Stimulated activated memory B cell treated with anti-CD40 and anti-IgM and Interleukin-4, amounts not matched to agents 10 μg/mL and 1 μg/mL and 100 μg/mL, for 72 hours (primary cell): Measurements from ENCODE around the gene JAKMIP1.

Experiments used
- ATAC-seq: fragments of 150-1000 bp; cut with Tn5 transposase; 2 replicates; pipeline ENCODE4 v1.10.0; 2021
- H3K27ac Mint-ChIP-seq: one replicate; pipeline ENCODE4 v1.8.0; 2022; ENCODE audit warnings: mild to moderate bottlenecking, mixed read lengths
- H3K27me3 Mint-ChIP-seq: one replicate; pipeline ENCODE4 v1.8.0; 2022; ENCODE audit warnings: mixed read lengths
- H3K36me3 Mint-ChIP-seq: one replicate; pipeline ENCODE4 v1.8.0; 2022; ENCODE audit warnings: mixed read lengths
- H3K4me1 Mint-ChIP-seq: one replicate; pipeline ENCODE4 v1.8.0; 2022; ENCODE audit warnings: mixed read lengths
- H3K4me3 Mint-ChIP-seq: one replicate; pipeline ENCODE4 v1.8.0; 2022; ENCODE audit warnings: mild to moderate bottlenecking, moderate library complexity, mixed read lengths
- H3K9me3 Mint-ChIP-seq: one replicate; pipeline ENCODE4 v1.8.0; 2022; ENCODE audit warnings: mixed read lengths

The JAKMIP1 gene

GRCh38 chr4:6116696-6117285 is 83.6 kb downstream of the JAKMIP1 start:
- peaks cover 7% of the 10 kb centered on the region for H3K27me3 Mint-ChIP-seq
- H3K4me3 Mint-ChIP-seq: no peak overlapping the region
- no peaks in the 10 kb centered on the region for H3K4me1 Mint-ChIP-seq
- no peak for ATAC-seq
- no peaks in the 10 kb centered on the region for H3K9me3 Mint-ChIP-seq
- no peak overlapping the region for H3K27ac Mint-ChIP-seq
- no peaks in the 10 kb centered on the region for H3K36me3 Mint-ChIP-seq

DNA sequence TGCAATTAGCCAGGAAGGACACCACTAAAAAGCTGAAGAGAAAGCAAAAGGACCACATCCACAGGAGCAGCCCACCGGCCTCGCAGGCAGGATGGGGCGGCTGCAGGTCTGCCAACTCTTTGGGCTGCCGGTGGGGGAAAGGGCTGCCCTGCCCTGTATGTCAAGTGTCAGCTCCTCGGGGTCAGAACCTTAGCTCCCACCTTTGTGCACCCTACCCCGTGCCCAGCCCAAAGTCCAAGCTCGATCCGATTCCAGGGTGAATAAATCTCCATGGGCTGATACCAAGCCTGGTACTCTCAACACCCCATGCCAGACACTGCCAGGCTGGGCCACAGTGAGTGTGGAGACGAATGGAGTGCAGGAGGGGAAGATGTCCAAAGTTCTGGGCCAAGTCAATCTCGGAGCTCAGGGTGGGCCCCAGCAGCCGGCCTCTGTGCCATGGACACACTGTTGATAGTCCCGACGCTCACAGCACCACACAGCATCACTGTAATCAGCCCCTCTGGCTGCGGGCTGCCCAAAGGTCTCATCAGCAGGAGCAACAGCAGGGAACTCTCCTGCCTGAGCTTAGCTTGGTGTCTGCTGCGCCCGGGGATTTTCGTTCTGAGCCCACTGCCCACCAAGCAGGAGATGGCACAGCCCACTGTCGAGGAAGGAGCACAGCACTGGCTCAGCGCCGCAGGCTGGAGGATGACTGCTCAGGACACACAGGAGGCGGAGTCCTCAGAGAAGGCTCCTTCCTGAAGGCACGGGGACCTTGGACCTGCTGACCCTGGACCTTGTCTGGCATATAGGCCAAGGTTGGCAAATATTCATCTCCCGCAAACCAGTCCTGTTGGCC is 84.4 kb downstream of the JAKMIP1 start:
- H3K36me3 Mint-ChIP-seq: no peaks in the 10 kb centered on the region
- H3K27me3 Mint-ChIP-seq: peaks cover 7% of the 10 kb centered on the region
- no peaks in the 10 kb centered on the region for H3K4me1 Mint-ChIP-seq
- H3K4me3 Mint-ChIP-seq: no peak overlapping the region
- H3K9me3 Mint-ChIP-seq: no peaks in the 10 kb centered on the region
- no peak overlapping the region for H3K27ac Mint-ChIP-seq
- ATAC-seq: no peak

DNA sequence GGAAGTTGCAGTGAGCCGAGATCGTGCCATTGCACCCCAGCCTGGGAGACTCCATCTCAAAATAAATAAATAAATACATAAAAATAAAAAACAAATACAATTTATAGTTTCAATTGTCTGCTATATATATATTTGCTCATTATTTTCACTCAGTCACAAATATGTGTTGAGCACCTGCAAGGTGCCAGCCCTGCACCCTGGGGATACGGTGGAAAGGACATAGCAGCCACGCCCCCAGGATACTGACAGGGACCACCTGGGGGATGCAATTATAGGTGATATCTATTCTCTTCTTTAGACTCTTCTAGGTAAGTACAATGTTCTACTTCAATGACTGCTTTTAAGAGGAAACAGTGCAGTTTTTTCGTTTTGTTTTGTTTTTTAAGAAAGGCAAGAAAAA is 85.0 kb downstream of the JAKMIP1 start:
- Mint-ChIP-seq H3K9me3 (no peaks in the 10 kb centered on the region), H3K4me3 (no peak overlapping the region), H3K27me3 (peaks cover 7% of the 10 kb centered on the region), H3K36me3 (no peaks in the 10 kb centered on the region), H3K27ac (no peak overlapping the region), H3K4me1 (no peaks in the 10 kb centered on the region)
- ATAC-seq: no peak

- no peak overlapping the region for H3K27ac Mint-ChIP-seq
- no peaks in the 10 kb centered on the region for H3K4me1 Mint-ChIP-seq
- H3K9me3 Mint-ChIP-seq: no peaks in the 10 kb centered on the region
- H3K27me3 Mint-ChIP-seq: peaks cover 7% of the 10 kb centered on the region
- no peak for ATAC-seq
- no peaks in the 10 kb centered on the region for H3K36me3 Mint-ChIP-seq
- H3K4me3 Mint-ChIP-seq: no peak overlapping the region
Observed at GRCh38 chr4:6114601-6115000, 85.7 kb downstream of the JAKMIP1 start.

- Mint-ChIP-seq H3K4me3 (no peak overlapping the region), H3K36me3 (no peaks in the 10 kb centered on the region), H3K27ac (no peak overlapping the region), H3K4me1 (no peaks in the 10 kb centered on the region), H3K9me3 (no peaks in the 10 kb centered on the region), H3K27me3 (peaks cover 7% of the 10 kb centered on the region)
- no peak for ATAC-seq
Observed at GRCh38 chr4:6114181-6114580, 86.2 kb downstream of the JAKMIP1 start.

DNA sequence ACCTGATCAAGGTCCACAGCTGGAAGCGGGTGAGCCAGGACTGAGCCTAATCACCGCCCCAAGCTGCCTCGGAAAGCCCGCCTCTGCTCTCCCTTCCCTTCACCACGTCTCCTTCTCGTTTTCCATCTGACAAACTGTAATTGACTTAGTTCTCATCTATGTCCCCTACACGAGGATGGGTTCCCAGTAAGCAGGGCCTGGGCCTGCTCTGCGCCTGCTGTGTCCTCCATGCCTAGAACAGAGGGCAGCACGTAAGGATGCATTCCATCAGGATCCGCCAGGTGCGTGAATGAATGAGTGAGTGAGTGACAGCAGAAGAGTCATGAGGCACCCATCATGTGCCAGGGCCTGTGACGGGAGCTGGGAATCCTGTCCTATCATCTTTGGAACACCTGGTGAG is 86.7 kb downstream of the JAKMIP1 start:
- H3K27ac Mint-ChIP-seq: no peak overlapping the region
- no peaks in the 10 kb centered on the region for H3K4me1 Mint-ChIP-seq
- no peaks in the 10 kb centered on the region for H3K36me3 Mint-ChIP-seq
- no peak for ATAC-seq
- no peak overlapping the region for H3K4me3 Mint-ChIP-seq
- no peaks in the 10 kb centered on the region for H3K9me3 Mint-ChIP-seq
- peaks cover 7% of the 10 kb centered on the region for H3K27me3 Mint-ChIP-seq

- H3K36me3 Mint-ChIP-seq: no peaks in the 10 kb centered on the region
- ATAC-seq: no peak
- H3K9me3 Mint-ChIP-seq: no peaks in the 10 kb centered on the region
- H3K4me1 Mint-ChIP-seq: no peaks in the 10 kb centered on the region
- peaks cover 7% of the 10 kb centered on the region for H3K27me3 Mint-ChIP-seq
- H3K27ac Mint-ChIP-seq: no peak overlapping the region
- H3K4me3 Mint-ChIP-seq: no peak overlapping the region
Observed at GRCh38 chr4:6112606-6113290, 87.6 kb downstream of the JAKMIP1 start.

GRCh38 chr4:6111354-6111960 is 88.9 kb downstream of the JAKMIP1 start:
- Mint-ChIP-seq H3K4me3 (no peak overlapping the region), H3K4me1 (no peaks in the 10 kb centered on the region), H3K36me3 (no peaks in the 10 kb centered on the region), H3K27me3 (no peaks in the 10 kb centered on the region), H3K9me3 (no peaks in the 10 kb centered on the region), H3K27ac (no peak overlapping the region)
- ATAC-seq: no peak

DNA sequence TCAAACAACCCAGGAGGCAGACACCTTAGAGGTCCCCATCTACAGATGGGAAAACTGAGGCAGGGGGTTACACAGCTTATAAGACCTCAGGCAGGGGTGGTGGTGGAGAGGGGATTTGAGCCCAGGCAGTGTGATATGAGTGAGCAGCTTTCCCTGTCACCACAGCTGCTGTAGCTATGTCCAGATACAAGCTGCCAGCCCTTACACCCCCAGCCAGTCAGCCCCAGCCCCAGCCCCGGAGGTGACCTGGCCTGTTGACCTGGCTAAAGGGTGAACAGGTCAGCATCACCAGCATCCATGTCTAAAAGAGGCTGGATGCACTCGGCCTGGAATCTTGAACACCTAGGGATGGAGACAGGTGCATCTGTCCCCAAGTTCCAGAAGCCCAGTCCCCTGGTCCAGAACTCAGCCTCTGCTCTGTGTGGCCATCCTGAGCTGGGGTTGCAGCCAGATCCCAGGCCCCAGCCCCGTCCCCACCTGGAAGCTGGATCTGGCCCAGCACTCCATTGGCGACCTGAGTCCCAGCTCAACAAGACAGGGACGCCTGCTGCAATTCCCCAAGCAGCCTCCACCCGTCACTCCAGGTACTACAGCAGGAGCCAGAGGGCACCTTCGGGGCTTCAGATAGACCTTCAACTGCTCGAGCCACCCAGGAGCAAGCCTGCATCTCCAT is 89.5 kb downstream of the JAKMIP1 start:
- Mint-ChIP-seq H3K27ac (no peak overlapping the region), H3K9me3 (no peaks in the 10 kb centered on the region), H3K36me3 (no peaks in the 10 kb centered on the region), H3K27me3 (no peaks in the 10 kb centered on the region), H3K4me3 (no peak overlapping the region), H3K4me1 (no peaks in the 10 kb centered on the region)
- ATAC-seq: no peak

DNA sequence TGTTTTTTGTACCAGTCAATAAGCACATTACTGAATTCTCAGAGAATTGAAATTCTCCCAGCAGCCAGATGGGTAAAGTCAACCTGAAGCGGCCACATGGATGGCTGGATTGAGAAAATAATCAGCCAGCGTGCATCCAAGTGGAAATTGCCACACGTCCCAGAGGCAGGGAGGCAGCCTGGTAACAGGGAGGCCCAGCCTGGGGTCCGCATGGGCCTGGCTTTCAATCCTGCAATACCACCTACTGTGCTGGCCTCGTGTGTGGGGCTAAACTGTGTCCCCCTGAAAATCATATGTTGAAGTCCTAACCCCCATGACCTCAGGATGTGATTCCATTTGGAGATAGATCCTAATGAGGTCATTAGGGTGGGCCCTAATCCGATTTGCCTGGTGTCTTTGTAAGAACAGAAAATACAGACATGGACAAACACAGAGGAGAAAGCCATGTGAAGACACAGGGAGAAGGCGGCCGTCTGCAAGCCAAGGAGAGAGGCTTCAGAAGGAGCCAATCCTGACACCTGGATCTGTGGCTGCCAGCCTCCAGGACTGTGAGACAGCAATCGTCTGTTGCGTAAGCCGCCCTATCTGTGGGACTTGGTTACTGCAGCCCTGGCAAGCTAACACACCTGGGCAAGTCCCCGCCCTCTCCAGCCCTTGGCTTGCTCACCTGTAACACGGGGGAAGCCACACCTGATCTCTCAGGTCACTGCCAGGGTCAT is 90.3 kb downstream of the JAKMIP1 start:
- Mint-ChIP-seq H3K27ac (no peak overlapping the region), H3K4me1 (no peaks in the 10 kb centered on the region), H3K36me3 (no peaks in the 10 kb centered on the region), H3K4me3 (no peak overlapping the region), H3K27me3 (no peaks in the 10 kb centered on the region), H3K9me3 (no peaks in the 10 kb centered on the region)
- ATAC-seq: no peak

GRCh38 chr4:6107886-6108285 is 92.5 kb downstream of the JAKMIP1 start:
- Mint-ChIP-seq H3K27me3 (no peaks in the 10 kb centered on the region), H3K9me3 (peaks cover 4% of the 10 kb centered on the region), H3K36me3 (no peaks in the 10 kb centered on the region), H3K4me3 (no peak overlapping the region), H3K4me1 (no peaks in the 10 kb centered on the region), H3K27ac (no peak overlapping the region)
- no peak for ATAC-seq

DNA sequence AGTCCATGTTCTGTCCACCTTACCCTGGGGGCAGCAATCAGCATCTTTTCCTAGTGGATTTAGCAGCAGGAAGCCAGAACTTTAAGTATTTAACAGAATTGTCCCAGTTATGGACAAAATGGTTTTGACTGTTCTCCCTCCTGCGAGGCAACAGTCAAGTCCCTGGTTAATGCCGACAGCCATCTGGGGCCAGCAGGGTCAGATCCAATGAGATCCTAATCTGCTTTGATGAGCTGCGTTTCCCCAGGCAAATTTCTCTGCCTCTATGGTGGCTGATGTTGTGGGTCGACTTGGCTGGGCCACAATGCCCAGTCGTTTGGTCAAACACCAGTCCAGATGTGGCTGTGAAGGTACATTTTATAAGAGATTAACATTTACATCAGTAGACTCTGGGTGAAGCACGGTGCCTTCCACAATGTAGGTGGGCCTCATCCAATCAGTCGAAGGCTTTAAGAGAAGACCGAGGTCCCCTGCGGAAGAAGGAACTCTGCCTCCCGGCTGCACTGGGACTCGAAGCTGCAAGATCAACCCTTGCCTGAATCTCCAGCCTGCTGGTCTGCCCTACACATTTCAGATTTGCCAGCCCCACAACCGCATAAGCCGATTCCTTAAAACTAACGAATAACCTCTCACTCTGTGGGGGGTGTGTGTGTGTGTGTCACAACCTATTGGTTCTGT is 93.1 kb downstream of the JAKMIP1 start:
- Mint-ChIP-seq H3K27ac (no peak overlapping the region), H3K9me3 (peaks cover 4% of the 10 kb centered on the region), H3K27me3 (no peaks in the 10 kb centered on the region), H3K36me3 (no peaks in the 10 kb centered on the region), H3K4me1 (no peaks in the 10 kb centered on the region), H3K4me3 (no peak overlapping the region)
- no peak for ATAC-seq

GRCh38 chr4:6106156-6106555 is 94.2 kb downstream of the JAKMIP1 start:
- Mint-ChIP-seq H3K4me1 (no peaks in the 10 kb centered on the region), H3K27ac (no peak overlapping the region), H3K4me3 (no peak overlapping the region), H3K36me3 (no peaks in the 10 kb centered on the region), H3K9me3 (peaks cover 4% of the 10 kb centered on the region), H3K27me3 (no peaks in the 10 kb centered on the region)
- ATAC-seq: no peak

DNA sequence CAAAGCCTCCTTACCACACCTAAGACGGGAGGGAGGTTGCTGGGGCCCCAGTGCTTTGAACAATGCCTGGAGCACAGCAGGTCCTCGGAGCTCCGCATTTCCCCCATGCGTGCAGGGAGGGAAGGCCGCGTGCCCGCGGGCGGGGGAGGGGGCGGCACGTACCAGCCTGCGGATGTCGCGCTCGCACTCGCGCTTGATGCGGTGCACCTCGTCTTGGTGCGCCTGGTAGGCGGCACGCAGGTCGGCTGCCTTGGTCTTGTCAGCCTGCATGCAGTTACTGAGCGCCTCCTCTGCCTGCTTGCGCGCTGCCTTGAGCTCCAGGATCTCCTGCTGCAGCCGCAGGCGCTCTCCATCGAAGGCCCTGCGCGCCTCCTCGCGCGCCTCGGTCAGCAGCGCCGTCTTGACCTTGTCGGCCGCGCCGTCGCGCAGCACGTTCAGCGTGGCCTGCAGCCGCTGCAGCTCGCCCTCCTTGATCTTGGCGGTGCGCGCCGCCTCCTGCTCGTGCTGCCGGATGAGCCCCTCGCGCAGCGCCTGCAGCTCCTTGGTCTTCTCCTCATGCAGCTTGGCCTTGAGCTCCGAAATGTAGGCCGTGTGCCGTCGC is 94.9 kb downstream of the JAKMIP1 start:
- H3K27me3 Mint-ChIP-seq: no peaks in the 10 kb centered on the region
- no peak overlapping the region for H3K27ac Mint-ChIP-seq
- no peak for ATAC-seq
- no peak overlapping the region for H3K4me3 Mint-ChIP-seq
- H3K4me1 Mint-ChIP-seq: no peaks in the 10 kb centered on the region
- no peaks in the 10 kb centered on the region for H3K36me3 Mint-ChIP-seq
- peaks cover 4% of the 10 kb centered on the region for H3K9me3 Mint-ChIP-seq
